ENCODE data around the gene CRIP1. TPM values are rescaled to one million over a fixed set of nuclear protein-coding genes. Genes with fewer than 3 reads are reported as not detected.

The CRIP1 gene
- total and polyA plus RNA-seq, 2 donors (not counting 1 experiment from before 2014, with no cell fraction given): 210 to 563 TPM

- Histone ChIP-seq H3K36me3 (replicated peaks in 1 of 2; ENCODE audit: control extremely low read depth in 1 of 2, control insufficient read depth in 1 of 2, extremely low read depth in 1 of 2, insufficient read depth in 2 of 2, low read length in 1 of 2) (peaks cover 0 to 41% of the 10 kb centered on the region in 2 experiments), H3K27ac (ENCODE audit: low read length in 2 of 2) (no peak overlapping the region), H3K4me1 (ENCODE audit: control insufficient read depth in 2 of 2, insufficient read depth in 2 of 2, low read length in 2 of 2) (no peaks in the 10 kb centered on the region), H3K9me3 (ENCODE audit: control extremely low read depth in 1 of 3, control insufficient read depth in 2 of 3, insufficient read depth in 1 of 3, low read length in 2 of 3) (no peaks in the 10 kb centered on the region), H3K9ac (ENCODE audit: low read length) (no peak overlapping the region), H4K20me1 (ENCODE audit: control insufficient read depth, insufficient read depth, low read length, poor library complexity, severe bottlenecking) (peaks cover 16% of the 10 kb centered on the region), H2AFZ (ENCODE audit: insufficient read depth, low read depth, low read length, poor library complexity, severe bottlenecking) (no peak overlapping the region), H3K4me3 (ENCODE audit: control extremely low read depth in 1 of 5, extremely low read depth in 1 of 5, insufficient read depth in 1 of 5, low read depth in 2 of 5, low read length in 4 of 5) (no peak overlapping the region), H3K79me2 (ENCODE audit: control insufficient read depth, insufficient read depth, low read length) (peaks cover 4% of the 10 kb centered on the region), H3K27me3 (replicated peaks in 1 of 4; ENCODE audit: control extremely low read depth in 1 of 4, control insufficient read depth in 3 of 4, insufficient read depth in 4 of 4, low read length in 3 of 4) (no peaks in the 10 kb centered on the region), H3K4me2 (replicated peaks; ENCODE audit: low read depth, low read length, poor library complexity, severe bottlenecking) (no peak overlapping the region)
- no peak for DNase-seq
- Mint-ChIP-seq H3K4me3 (no peak overlapping the region), H3K27me3 (no peaks in the 10 kb centered on the region), H3K4me1 (no peaks in the 10 kb centered on the region), H3K27ac (no peak overlapping the region), H3K9me3 (ENCODE audit: insufficient read depth) (no peaks in the 10 kb centered on the region)
- POLR2A ChIA-PET: no interaction called here
- no peak for ATAC-seq (ENCODE audit: low read depth)
- TF ChIP-seq EZH2 (IDR thresholded peaks at IDR 0.05; ENCODE audit: borderline replicate concordance, insufficient read depth, low read depth, low read length, poor library complexity, severe bottlenecking): no peak
- WGBS (ENCODE audit: insufficient coverage): 96% methylated on average over 22 of the region's 22 CpGs
- intact Hi-C loops (cut with micrococcal nuclease): no loop called here
- CTCF ChIA-PET: interaction anchor here (1.4 kb wide), 1 partner anchor 24 kb away, joined by 4 read pairs; no protein-coding TSS in a partner anchor
Measured at GRCh38 chr14:105456736-105457617, 29.7 kb upstream of the CRIP1 start.

- H4K20me1 ChIP-seq (ENCODE audit: control insufficient read depth, insufficient read depth, low read length, poor library complexity, severe bottlenecking): peaks cover 16% of the 10 kb centered on the region
- DNase-seq: no peak
- peaks cover 0 to 37% of the 10 kb centered on the region in 2 experiments for H3K36me3 ChIP-seq (replicated peaks in 1 of 2; ENCODE audit: control extremely low read depth in 1 of 2, control insufficient read depth in 1 of 2, extremely low read depth in 1 of 2, insufficient read depth in 2 of 2, low read length in 1 of 2)
- H3K9me3 ChIP-seq (ENCODE audit: control extremely low read depth in 1 of 3, control insufficient read depth in 2 of 3, insufficient read depth in 1 of 3, low read length in 2 of 3): no peaks in the 10 kb centered on the region
- no peaks in the 10 kb centered on the region for H3K4me1 ChIP-seq (ENCODE audit: control insufficient read depth in 2 of 2, insufficient read depth in 2 of 2, low read length in 2 of 2)
- intact Hi-C loops (cut with micrococcal nuclease): no loop called here
- ATAC-seq (ENCODE audit: low read depth): no peak
- H3K79me2 ChIP-seq (ENCODE audit: control insufficient read depth, insufficient read depth, low read length): peaks cover 4% of the 10 kb centered on the region
- POLR2A ChIA-PET: no interaction called here
- no peak overlapping the region for H3K27ac ChIP-seq (ENCODE audit: low read length in 2 of 2)
- H3K4me1 Mint-ChIP-seq: no peaks in the 10 kb centered on the region
- no peak overlapping the region for H3K4me3 ChIP-seq (ENCODE audit: control extremely low read depth in 1 of 5, extremely low read depth in 1 of 5, insufficient read depth in 1 of 5, low read depth in 2 of 5, low read length in 4 of 5)
- no peak overlapping the region for H3K9ac ChIP-seq (ENCODE audit: low read length)
- no peak for TF ChIP-seq EZH2 (IDR thresholded peaks at IDR 0.05; ENCODE audit: borderline replicate concordance, insufficient read depth, low read depth, low read length, poor library complexity, severe bottlenecking)
- TF ChIP-seq CTCF (IDR thresholded peaks at IDR 0.05): no peak
- H3K4me3 Mint-ChIP-seq: no peak overlapping the region
- no peaks in the 10 kb centered on the region for H3K27me3 Mint-ChIP-seq
- CTCF ChIA-PET: interaction anchor here (0.8 kb wide), 1 partner anchor 79 kb away, joined by 3 read pairs; no protein-coding TSS in a partner anchor
- H3K27ac Mint-ChIP-seq: no peak overlapping the region
- H3K4me2 ChIP-seq (replicated peaks; ENCODE audit: low read depth, low read length, poor library complexity, severe bottlenecking): no peak overlapping the region
- 93% methylated on average over 9 of the region's 18 CpGs for WGBS (ENCODE audit: insufficient coverage)
- H3K27me3 ChIP-seq (replicated peaks in 1 of 4; ENCODE audit: control extremely low read depth in 1 of 4, control insufficient read depth in 3 of 4, insufficient read depth in 4 of 4, low read length in 3 of 4): no peaks in the 10 kb centered on the region
- H2AFZ ChIP-seq (ENCODE audit: insufficient read depth, low read depth, low read length, poor library complexity, severe bottlenecking): no peak overlapping the region
- no peaks in the 10 kb centered on the region for H3K9me3 Mint-ChIP-seq (ENCODE audit: insufficient read depth)
Measured at GRCh38 chr14:105458010-105458409, 28.7 kb upstream of the CRIP1 start.
